ENCODE data around the gene DIRAS1.
"Not testable (repeated sequence)": the region's sequence is repeated elsewhere in the genome, so short reads cannot be mapped to it uniquely, and the experiment has no call there.

The DIRAS1 gene

DNA sequence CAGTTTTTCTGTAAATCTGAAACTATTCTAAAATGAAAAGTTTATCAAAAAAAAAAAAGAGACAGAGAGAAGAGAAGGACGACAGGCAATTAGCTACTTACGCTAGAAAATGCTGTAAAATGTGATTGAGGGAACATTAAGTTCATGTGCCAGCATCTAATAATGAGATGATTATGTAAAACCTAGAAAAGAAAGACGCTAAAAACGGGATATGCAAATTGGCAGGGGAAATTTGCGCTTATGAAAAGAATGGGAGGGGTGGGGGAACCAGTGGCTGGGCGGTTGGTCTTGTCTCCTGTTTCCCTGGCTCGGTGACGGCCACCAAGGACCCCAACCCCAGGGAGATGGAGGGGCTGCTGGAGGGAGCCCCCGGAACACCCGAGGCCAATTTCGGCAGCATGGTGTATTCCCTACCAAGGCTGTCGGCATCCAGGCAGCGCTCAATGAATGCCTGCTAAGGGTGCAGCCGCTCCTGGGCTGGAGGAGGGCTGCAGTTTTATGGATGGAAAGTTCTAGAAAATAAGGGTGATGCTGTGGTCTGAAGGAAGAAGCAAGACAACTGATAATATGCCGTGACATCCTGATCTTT, 52.9 kb downstream of the DIRAS1 start:
- DNase-seq, result no peak

DNA sequence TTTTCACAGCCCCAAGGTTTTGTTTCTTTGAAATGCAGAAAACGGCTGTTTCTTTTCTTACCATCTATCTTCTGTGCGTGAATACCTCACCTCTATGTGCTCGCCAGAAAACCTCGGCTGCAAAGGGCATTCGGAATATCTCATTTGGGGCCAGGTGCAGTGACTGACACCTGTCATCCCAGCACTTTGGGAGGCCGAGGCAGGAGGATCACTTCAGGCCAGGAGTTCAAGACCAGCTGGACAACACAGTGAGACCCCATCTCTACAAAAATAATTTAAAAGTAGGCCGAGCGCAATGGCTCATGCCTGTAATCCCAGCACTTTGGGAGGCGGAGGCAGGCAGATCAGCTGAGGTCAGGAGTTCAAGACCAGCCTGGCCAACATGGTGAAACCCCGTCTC, 53.8 kb downstream of the DIRAS1 start:
- DNase-seq, result not testable (repeated sequence)

DNA sequence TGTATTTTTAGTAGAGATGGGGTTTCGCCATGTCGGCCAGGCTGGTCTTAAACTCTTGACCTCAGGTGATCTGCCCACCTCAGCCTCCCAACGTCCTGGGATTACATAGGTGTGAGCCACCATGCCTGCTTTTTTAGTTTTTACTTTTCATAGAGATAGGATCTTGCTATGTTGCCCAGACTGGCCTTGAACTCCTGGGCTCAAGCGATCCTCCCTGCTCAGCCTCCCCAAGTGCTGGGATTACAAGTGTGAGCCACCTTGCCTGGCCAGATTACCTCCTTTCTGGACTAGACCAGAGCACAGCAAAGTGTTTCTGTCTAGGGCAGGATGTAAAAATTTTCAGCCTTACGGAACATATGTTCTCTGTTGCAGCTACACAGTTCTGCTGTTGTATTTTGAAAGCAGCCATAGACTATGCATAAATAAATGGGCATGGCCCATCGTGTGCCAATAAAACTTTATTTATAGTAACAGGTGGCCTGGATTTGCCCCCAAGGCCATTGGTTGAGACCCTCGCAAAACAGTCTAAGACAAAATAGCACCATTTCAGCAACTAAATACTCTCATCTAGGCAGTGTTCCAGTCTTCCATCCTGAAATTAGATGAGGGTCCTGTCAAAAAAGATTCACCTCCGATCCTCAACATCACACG, 54.7 kb downstream of the DIRAS1 start:
- DNase-seq, result no peak

DNA sequence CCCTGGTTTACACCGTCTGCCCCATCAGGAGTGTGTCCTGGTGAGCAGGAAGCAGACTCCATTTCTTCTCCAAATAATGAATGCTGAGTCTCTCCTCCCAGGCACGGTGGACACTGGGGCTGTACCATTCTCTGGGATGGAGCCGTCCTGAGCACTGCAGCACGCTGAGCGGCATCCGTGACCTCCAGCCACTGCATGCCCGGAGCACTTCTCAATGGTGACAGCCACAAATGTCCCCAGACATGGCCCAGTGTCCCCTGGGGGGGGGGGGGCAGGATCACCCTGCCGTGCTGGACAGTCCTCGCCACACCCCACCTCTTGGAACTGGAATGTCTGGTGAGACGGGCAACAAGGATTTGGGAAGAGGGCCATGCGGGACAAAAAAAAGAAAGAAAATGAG, 56.1 kb downstream of the DIRAS1 start:
- no peak for DNase-seq
